NCI-H1436 treated with DMSO at 0.1 percent for 48 hours (cell line): ENCODE measurements around the gene TCTN2.

Experiments
- DNase-seq: peaks from one replicate; lab custom pipeline; 2025; lab: John Stamatoyannopoulos, UW

The TCTN2 gene

GRCh38 chr12:123686636-123687190 lies 15.8 kb downstream of the TCTN2 start:
- DNase-seq, result no peak

DNA sequence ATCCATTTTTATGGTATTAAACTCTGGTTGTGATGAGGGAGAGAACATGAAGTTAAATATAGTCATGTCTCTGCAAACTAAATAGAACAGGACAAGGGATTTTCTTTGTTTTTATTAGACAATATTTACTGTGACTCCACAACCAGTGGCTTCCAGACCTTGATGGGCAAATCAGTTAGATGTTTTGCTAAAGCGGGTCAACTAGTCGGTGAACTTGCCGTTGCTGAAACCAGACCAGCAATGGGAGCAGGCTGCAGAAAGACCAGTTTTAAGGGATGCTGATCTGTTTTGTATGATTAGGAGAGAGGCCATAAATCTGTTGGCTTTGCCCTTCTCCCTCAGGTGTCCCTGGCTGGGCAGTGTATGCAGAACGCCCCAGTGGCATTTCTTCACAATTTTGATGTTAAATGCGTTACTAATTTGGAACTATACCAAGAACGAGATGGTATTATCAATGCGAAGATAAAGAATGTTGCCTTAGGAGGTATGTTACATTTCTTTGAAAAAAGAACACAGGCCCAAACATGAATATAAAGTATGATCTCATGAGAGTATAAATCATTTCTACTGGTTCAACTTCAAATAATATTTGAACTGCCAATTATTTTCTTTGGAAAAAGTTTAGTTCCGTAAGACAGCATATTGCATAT lies 19.4 kb downstream of the TCTN2 start:
- no peak for DNase-seq

DNA sequence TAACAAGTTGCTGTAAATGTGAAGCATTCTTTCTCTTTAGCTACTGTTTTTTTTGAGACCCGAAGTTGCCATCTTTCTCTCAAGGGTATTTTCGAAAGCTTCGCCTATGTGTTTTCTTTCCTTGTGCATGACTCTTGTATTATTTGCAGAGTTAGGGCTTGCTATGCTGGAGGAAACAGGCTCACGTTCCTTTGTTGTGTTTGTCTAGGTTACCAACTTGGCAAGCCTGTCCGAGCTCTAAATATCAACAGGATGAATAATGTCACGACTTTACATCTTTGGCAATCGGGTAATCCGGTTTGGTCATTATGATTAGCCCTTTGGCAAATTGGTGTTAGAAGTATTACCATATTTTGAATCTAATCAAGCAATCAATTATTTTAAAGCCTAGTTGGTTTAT lies 25.3 kb downstream of the TCTN2 start:
- no peak for DNase-seq

GRCh38 chr12:123696646-123697045 lies 25.7 kb downstream of the TCTN2 start:
- peak; percentile 88 for DNase-seq

DNA sequence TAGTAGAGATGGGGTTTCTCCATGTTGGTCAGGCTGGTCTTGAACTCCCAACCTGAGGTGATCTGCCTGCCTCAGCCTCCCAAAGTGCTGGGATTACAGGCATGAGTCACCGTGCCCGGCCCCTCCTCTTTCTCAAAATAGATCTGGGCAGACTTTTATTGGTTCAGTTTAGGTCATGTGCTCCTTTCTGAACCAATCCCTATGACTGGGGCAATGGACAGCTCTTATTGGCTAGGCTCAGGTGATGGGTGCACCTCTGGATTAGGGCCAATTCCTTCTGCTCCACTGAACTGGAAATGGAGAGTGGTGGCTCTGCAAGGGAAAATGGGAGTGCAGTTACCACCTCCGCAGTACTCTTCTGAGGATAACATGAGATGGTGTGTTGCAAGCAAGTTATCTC lies 35.0 kb downstream of the TCTN2 start:
- DNase-seq, result no peak

GRCh38 chr12:123707466-123707865 lies 36.6 kb downstream of the TCTN2 start:
- no peak for DNase-seq

- DNase-seq, result no peak
Observed at GRCh38 chr12:123712780-123713319, 41.9 kb downstream of the TCTN2 start.

GRCh38 chr12:123713398-123713797 lies 42.5 kb downstream of the TCTN2 start:
- no peak for DNase-seq

DNA sequence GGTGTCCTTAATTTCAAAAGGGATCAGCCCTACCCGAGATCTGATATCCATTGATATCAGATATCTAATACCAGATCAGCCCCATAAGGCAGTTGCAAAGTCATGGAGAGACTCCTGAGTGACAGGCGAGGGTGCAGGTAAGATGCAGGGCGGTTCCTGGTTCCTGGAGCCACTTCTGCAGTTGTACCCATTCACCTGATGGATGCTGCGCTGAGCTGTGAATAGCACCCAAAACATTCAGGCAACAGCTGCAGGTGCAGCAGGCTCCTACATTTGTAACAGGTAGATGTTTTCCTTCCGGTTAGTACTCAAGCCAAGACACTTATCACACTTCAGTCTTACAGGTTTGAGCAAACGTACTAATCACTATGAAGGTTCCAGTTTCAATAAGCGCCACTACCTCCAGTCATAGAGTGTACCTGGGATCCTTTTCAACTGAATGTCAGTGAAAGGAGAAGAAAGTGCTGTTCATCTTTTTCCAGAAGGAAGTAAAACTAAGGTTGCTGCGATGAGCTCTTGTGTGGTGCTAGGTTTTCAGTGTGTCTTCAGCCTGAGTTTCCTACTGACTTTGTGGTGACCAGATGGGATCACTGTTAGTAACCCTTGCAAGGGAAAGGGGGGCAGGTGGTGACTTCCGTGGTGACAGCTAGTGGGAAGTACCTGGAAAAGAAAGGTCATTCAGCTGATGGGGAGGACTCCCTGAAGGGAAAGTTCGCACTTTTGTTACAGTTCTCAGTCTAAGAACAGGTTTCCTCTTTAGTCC lies 43.1 kb downstream of the TCTN2 start:
- DNase-seq, result no peak

- no peak for DNase-seq
Observed at GRCh38 chr12:123715195-123715594, 44.3 kb downstream of the TCTN2 start.

DNA sequence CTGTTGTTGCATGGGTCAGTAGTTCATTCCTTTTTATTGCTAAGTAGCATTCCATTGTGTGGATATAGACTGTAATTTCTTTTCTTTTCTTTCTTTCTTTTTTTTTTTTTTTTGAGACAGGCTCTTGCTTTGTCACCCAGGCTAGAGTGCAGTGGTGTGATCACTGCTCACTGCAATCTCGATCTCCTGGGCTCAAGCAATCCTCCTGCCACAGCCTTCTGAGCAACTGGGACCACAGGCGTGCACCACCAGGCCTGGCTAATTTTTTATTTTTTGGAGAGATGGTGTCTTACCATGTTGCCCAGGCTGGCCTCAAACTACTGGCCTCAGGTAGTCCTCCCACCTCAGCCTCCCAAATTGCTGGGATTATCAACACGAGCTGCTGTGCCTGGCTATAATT lies 46.4 kb downstream of the TCTN2 start:
- no peak for DNase-seq

GRCh38 chr12:123720141-123720814 lies 49.4 kb downstream of the TCTN2 start:
- no peak for DNase-seq

DNA sequence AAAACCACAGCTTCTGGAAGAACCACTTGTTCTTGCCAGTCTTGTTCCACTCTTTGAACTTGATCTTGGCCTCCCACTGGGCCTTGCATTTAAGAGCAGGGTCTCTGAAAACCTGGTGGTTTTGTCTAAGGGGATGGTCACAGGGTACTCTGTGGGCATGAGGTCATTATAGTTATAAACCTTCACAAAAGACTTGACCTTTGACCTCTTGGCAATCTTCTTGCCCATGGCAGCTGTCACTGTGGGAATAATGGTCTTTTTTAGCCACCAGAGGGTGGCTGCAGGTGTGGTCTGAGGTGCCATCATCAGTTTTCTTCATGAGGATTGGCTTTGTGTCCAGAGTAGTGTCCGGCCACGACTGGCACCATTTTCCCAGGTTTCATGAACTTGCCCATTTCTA lies 50.3 kb downstream of the TCTN2 start:
- DNase-seq, result no peak

GRCh38 chr12:123723011-123723410 lies 52.1 kb downstream of the TCTN2 start:
- DNase-seq, result no peak

- DNase-seq, result no peak
Observed at GRCh38 chr12:123723765-123724164, 52.9 kb downstream of the TCTN2 start.

GRCh38 chr12:123726244-123726643 lies 55.3 kb downstream of the TCTN2 start:
- no peak for DNase-seq

DNA sequence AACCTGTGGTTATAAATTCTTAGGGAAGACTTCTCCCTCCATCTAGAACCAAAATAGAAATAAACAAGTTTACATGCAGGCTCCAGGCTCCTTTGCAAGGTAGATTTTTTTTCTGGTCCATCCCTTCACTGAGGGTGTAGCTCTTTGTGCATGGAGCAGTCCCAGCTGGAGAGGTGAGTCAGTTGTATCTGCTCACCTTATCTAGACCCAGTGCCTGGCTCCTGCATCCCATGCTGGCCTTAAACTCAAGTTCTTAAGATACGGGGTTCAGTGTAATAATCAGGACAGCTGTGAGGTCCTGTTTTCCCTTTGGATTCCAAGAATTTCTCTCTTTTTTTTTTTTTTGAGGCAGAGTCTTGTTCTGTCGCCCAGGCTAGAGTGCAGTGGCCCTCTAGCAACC lies 56.0 kb downstream of the TCTN2 start:
- no peak for DNase-seq

DNA sequence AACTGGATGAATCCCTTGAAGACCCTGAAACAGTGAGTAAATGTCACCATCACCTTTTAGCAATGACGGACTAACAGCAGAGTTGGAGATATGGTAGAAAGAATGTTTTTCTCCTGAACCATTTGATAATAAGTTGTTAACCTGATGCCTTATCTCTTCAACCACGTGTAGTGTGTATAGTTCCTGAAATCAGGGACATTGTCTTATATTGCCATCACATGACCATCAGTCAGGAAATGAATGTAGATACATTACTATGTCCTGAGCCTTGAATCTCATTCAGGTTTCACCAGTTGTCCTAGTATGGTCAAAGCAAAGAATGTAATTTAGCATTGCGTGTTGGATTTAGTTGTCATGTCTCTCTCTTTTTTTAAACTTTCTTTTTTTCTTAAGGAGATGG lies 57.0 kb downstream of the TCTN2 start:
- DNase-seq, result no peak

GRCh38 chr12:123731596-123731995 lies 60.7 kb downstream of the TCTN2 start:
- no peak for DNase-seq

- no peak for DNase-seq
Observed at GRCh38 chr12:123732251-123732650, 61.3 kb downstream of the TCTN2 start.

DNA sequence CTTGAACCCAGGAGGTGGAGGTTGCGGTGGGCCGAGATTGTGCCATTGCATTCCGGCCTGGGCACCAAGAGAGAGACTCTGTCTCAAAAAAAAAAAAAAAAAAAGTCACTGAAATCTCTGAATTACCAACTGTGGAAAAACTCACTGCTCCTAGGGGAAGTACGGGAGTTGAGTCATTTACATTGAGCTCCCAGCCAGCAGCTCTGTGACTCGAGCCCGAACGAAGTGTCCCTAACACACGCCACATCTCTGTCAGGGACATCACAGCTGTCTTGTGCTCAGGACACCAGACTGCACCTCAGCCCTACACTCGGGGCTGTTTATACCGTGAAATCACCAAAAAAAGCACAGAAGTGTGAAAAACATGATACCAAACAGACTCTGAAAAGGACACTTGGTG lies 62.3 kb downstream of the TCTN2 start:
- DNase-seq, result no peak

DNA sequence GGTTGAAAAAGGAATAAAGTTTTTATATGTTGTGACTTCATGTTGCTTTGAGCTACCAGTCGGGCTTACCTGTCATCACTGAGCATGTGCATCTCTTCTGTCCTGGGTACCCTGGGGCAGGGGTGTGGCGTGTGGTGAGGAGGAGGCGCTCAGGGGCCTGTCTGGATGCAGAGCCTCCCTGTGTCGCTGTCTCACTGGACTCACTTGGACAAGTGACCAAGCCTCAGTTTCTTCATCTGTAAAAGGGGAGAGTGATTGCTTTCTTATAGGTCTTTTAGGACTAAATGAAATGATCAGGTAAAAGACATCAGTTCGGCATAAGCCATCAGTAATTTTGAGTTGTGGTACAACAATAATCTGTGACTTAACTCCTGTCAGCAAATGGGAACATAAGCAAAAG lies 63.4 kb downstream of the TCTN2 start:
- DNase-seq, result no peak
